IPS-NIHi7 (cell line): ENCODE measurements around the gene COMT.

Experiments used
- DNase-seq: peaks from one replicate; pipeline ENCODE4 v3.0.0; 2012; ENCODE audit warnings: mixed read lengths; ENCODE audit errors: extremely low spot score

The COMT gene

DNA sequence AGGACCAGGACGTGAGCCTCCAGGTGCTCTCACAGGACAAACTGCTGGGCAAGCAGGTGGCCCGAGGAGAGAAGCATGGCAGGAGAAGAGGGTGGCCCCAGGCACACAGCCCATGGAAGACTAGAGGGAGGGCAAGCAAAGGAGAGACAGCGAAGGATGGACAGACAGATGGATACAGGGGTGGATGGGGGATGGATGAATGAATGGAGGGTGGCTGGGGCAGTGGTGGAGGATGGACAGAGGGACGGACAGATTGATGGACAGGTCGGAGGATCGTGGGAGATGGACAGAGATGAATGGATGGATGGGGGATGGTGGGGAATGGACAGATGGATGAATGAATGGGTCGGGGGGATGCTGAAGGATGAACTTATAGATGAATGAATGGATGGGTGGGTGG lies 52.4 kb downstream of the COMT start:
- no peak for DNase-seq

DNA sequence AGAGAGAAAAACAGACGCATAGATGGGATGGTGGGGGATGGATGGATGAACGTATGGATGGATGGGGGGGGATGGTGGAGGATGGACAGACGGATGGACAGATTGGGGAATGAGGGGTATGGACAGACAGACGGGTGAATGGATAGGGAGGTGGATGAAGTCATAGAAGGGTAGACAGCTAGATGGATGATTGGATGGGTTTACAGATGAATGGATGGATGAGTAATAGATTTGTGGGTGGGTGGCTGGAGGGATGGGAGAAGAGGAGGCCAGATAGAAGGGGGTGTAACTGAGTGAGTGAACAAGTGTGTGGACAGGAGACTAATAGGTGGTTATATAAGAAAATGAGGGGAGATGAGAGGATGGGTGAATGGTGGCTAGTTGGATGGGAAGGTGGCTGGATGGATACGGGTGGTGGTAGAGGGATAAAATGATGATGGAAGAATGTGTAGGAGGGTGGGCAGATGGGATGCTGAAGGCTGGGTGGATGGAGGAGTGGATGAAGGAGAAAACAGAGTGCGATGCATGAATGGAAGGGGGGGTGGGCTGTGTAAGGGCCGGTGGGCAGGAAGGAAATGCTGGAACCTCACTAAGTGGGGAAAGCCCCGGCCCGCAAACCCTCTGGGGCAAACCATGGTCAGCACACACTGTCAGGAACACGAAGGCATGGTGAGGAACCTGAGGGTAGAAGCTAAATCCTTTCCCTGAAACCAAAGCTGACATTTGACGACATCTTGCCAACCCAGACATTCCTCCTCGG lies 53.5 kb downstream of the COMT start:
- no peak for DNase-seq

DNA sequence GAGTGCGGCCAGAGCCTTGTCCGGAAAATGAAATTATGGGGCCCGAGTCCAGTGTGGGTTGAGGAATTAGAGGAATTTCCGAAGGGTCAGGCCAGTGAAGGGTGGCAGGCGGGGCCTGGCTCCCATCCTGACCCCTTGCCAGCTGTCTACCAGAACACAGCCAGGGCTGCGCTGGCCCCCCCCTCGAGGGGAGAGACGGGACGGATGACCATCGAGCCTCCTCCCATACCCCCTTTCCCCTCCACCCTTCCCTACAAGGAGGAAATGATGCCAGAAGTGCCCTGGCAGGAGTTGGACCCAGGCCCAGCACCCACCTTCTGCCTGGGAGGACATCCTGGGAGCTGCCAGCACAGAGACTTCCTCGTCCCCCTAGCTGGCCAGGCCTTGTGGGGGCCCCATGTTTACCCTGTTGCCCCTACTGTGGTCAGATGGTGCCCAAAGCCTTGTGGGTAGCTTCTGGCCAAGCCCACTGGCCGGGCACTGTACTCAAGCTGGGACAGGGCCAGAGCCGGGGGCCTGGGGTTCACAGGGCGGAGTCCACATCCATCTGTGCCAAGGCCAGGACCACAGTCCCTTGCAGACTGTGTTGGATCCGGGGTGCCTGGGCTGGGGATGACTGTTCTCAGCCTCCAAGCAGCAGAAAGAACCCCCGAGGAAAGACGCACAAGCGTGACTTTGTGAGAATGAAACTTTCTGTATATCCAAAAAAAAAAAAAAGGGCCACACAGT lies 54.2 kb downstream of the COMT start:
- no peak for DNase-seq

- no peak for DNase-seq
Measured at GRCh38 chr22:19996694-19997384, 55.3 kb downstream of the COMT start.

DNA sequence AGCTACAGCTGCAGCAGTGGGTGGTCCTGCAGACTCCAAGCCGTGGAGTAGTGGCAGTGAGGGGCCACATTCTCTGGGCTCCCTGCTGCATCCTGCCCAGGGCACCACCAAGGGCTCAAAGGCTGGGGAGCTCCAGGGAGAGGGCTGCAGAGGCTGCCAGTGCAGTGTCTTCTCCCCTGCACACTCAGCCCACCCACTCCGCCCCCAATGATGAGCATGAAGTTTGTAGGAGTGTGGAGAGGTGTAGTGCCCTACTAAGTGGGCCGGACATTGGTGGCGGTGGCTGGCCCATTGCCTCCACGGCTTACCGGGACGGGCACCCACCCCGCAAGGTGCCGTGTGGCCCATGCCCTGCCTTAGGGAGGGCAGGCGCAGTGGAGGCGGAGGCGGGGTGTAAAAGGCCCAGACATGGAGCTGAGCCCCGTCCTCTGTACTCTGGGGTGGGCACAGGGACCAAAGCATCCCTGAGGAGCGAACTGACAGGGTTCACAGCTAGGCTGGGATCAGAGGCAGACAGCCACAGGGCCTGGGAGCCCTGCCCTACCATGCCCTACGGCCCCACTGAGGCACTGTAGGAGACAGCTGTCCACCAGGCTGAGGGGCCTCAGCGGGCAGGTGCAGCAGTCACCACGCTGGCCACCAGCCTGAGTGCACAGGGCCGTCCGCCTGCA lies 56.1 kb downstream of the COMT start:
- DNase-seq, result no peak

DNA sequence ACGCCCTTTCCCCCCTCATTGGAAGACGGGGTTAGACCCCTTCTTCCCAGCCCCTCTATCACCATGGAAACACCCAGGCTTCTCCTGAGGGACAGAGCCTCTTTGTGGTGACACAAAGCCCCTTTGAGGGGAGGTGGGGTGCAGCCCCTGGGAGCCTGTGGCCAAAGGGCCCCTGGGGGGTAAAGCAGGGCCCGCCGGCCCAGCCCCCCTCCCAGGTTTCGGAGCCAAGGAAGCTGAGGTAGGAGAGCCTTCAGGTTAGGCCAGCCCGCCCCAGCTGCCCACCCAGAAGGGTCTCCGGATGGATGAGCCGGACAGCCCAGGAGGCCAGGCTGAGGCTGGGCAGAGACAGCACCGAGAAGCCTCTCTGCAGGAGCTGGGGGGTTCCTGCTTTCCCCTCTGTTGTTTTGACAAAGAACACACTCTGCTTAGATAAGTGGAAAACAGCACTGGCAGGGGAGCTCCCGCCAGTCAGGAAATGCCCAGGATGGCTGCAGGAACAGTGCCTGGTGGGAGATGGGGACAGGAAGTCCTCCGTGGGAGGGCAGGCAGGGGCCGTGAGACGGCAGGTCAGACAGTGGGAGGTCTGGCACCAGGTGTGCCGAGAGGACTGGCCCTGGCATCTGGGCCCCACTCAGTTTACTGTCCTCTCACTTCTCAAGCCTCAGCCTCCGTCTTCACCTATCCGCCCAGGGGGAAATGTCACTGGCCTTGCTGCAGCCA lies 56.8 kb downstream of the COMT start:
- no peak for DNase-seq

- no peak for DNase-seq
Measured at GRCh38 chr22:19998991-19999820, 57.6 kb downstream of the COMT start.

DNA sequence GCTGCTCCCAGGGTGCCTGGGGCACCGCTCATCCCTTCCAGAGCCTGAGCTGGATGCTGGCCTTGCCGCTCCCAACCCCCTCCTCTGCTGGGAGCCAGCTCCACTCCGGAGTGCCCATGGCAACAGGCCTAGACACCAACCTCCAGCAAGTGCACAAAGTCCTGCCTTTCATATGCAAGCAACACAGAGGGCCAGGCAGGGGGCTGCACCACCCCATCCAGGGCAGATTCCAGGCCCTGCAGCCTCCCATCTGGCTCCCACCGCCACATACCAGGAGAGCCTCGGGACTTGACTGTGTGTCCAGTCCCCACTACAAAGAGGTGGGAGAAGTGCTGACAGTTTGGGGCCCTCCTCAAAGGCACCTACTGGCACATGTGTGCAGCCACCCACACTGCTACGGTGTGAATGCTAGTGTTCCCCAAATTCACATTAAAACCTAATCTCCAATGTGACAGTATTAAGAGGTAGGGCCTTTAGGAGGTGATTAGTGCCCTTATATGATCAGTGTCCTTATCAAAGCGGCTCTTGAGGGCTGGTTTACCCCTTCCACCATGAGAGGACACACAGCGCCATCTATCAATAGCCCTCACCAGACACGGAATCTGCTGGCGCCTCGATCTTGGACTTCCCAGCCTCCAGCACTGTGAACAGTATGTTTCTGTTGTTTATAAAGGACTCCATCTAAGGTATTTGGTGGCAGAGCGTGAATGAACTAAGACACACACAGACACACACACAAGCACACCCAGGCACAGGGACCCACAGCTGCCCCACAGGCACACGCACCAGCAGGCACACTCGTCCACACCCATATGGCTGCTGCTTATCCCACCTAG lies 58.9 kb downstream of the COMT start:
- DNase-seq, result no peak

DNA sequence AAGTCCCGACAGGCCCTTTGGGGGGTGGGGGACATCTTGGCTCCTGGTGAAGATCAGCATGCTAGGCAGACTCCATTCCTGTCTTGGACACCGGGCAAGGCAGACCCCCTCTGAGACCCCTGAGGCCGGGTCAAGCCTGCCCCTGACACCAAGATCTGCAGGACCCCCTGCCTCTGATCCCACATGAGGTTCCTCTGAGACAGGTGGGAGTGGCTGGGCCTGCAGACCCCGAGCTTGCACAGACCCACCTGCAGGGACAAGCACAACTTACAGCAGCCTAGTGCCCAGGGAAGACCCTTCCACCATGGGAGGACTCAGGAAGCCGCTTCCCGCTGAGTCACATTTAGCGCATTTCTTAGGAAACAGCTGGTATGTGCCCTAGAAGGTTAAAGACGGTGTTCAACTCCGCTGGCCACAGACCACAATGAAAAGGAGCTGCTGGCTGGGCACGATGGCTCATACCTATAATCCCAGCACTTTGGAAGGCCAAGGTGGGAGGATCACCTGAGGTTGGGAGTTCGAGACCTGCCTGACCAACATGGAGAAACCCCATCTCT lies 59.6 kb downstream of the COMT start:
- DNase-seq, result no peak

DNA sequence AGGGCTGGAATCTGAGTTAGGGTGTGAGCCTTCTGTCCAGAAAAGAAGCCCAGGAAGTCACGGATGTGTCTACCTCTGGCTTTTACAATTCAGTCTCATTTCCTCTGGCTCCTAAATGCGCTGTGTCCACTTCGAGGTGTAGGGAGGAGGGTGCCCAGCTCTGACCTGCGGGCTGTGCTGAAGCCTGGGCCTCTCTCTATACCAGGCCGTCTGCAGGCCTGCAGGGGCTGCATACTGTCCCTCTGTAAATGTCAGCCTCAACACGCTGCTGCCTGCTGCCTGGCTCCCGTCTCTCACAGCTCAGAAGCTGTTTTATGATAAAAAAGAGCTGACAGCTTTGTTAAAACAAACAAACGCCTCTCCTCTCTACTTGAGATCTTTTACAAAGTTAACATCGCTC lies 60.6 kb downstream of the COMT start:
- no peak for DNase-seq

GRCh38 chr22:20002636-20003035 lies 61.1 kb downstream of the COMT start:
- DNase-seq, result no peak

DNA sequence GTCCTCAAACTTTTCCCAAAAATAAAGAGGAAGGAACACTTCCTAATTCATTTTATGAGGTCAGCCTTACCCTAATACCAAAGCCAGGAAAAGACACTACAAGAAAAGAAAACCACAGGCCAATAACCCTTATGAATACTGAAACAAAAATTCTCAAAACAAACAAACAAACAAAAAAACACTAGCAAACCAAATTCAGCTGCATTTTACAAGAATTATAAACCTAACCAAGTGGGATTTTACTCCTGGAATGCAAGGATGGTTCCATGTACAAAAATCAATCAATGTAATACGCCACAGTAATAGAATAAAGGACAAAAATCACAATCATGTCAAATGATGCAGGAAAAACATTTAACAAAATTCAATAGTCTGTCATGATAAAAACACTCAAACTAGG lies 61.7 kb downstream of the COMT start:
- no peak for DNase-seq

GRCh38 chr22:20004464-20004863 lies 62.9 kb downstream of the COMT start:
- DNase-seq, result no peak

DNA sequence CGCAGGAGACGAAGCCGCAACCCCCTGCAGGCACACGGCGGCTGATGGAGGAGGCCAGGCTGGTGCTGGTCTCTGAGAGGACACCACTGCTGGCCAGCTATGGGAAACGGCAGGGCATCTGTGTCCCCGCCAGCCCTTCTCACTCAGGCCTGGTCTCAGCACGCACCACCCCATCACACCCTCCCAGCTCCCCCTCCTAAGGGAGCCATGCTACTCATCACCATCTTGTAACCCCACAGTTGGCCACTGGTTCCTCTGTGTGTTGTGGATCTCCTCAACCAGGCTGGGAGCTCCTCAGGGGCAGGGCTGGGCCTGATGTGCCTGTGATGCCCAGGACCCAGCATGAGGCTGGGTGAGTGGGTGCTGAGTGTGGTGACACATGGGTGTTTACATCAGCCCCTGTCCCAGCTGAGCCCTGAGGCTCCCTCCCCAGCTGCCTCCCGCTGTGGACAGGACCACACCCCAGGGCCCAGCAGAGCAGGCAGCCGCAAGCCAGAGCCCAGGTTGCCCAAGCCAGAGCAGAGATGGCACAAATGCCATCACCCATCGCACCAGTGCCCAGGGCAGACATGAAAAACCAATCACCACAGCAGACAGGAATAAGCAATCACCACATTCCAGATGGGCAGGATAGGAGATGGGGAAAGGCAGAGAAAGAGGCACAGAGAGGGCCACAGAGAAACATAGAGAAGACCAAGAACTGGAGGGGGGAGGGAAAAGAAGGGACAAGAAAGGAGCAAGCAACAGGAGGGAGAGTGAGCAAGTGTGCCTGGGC lies 66.8 kb downstream of the COMT start:
- no peak for DNase-seq

GRCh38 chr22:20009018-20009491 lies 67.5 kb downstream of the COMT start:
- no peak for DNase-seq

- DNase-seq, result no peak
Measured at GRCh38 chr22:20009582-20010306, 68.2 kb downstream of the COMT start.

DNA sequence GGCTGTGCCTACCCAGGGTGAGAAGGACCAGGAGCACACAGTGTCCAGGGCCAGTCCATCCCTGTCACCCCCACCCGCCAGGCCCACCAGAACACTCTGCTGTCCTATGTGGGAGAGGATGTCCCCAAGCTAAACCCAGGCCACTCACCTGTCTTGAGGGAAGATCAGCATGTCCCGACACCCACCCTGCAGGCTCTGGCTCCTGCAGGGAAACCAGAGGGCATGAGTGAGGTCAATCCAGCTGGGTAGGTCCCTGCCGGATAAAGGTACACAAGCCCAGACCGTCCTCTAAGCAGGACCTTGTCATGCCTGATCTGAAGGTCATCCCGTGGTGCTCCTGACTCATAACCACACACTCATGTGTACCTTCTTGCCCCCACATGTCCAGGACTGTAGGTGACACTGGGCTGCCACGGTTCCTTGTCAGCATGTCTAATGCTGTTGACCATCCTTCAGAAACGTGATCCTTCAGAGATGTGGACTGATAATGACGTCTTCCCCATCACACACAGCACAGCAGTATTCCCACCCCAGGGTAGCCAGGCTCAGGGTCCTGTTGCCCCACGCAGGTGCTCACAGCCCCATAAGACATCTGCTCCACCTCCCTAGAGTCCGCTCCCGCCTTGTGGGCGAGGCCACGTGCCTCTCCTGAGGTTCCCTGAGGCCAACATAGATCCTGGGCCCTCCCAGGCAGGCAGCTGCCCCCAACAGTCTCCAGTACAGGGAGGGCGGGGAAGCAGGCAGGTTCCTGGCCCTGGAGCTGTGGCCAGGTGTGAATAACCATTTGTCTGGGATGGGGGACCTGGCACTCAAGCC lies 68.9 kb downstream of the COMT start:
- no peak for DNase-seq
